ENCODE measurements around the gene CTIF.

Gene CTIF

DNA sequence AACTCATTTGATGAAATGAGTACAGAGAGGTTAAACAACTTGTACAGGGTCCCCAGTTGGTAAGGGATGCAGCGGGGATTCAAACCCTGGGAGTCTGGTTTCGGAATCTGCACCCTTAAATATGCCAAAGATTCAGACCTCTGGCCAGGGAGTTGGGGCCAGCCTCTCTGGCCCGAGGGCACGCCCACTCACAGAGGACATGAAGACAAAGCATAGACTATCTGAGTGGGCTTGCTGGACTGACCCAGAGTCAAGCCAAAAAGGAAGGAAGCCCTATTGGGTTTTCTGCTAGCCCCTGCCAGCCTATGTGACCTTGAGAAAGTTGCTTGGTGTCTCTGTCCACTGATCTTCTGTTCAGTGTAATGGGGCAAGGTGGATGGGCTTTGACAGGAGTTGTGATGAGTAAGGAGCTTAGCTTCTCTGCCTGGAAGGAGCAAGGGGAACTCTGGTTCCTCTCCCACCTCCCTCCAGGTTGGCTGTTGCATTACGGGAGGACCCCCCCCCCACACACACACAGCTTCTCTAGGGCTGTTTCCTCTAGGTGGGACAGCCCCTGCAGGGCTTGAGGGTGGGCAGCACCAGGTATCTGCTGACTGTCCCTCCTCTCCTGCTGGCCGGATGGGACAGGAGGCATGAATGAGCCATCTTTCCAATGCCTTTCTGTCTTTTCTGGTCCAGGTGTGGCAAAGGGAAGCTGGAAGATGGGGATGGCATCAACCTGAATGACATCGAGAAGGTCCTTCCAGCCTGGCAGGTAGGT is 131.3 kb downstream of the CTIF start:
- DNase-seq, result no peak

DNA sequence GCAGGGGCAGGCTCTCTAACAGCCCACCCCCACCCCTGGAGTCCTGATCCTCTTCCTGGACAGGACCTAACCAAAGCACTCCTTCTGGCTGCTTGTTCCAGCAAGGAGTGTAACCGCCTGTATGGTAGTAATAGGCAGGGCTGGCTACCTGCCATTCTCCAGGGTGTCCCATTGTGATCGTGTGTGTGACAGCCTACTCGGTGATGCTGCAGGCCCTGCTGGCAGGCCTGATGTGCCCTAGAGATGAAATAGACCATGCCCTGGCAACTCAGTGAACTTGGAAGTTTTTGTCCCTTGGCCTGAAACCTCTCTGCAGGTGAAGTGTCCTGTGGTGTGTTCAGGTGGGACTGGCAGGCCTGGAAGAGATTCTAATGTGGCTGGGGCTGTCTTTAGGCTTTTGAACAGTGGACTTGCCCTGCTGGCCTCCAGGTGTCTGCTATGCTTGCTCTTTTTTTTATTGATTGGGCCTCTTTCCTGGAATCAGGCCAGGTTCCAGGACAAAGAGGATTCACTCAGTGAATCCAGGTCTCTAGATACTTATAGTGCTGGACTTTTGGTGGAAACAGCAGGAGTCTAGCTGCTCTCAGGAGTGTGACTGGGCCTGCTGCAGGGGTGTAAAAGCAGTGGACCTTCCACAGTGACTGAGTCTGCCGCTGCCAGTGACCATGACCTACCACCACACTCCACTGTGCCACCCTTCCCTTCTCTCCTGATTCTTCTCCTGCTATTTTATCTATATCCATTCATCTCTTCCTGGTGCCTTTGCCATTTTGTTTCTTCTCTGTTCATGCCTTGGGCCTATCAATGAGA is 132.1 kb downstream of the CTIF start:
- DNase-seq, result no peak

DNA sequence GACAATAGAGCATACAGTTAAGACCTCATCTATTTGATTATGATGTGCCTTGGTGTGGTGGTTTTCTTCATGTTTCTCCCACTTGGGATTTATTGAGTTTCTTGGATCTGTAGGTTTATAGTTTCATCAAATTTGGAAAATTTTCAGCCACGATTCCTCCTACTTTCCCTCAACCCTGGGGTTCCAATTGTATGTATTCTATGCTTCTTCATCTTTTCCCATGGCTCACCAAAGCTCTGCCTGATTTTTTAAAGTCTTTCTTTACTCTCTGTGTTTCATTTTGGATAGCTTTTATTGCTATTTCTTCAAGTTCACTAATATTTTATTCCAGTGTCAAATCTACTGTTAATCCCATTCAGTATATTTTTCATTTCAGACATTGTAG is 132.7 kb downstream of the CTIF start:
- DNase-seq, result no peak

DNA sequence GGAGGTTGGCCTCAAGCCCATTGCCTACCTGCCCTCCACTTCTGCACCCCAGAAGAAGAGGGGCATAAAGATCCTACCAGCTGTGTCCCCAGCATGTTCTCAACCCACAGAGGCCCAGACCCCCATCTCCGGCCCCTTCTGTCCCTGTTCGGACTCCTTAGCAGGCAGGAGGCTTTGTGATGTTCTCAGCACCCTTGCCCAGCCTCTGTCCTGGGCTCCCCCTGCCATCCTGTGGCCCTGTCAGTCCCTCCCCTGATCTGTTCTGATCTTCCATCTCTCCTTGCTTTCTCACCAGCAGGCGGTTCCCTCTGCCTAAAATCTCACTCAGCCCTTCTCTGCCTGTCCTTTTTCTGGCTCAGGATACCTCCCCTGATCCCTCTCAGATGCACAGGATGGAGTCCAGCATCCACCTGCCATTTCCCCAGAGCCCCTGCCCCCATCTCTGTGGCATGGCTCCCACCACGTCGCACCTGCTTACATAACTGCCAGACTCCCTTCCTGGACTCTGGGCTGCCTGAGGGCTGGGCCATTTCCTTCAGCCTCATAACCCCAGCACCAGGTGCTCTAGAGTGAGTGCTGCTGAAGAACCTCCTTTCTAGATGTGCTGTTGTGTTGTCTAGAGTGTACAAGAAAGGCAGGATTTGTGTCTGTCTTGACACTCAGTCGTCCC is 134.0 kb downstream of the CTIF start:
- DNase-seq, result no peak

DNA sequence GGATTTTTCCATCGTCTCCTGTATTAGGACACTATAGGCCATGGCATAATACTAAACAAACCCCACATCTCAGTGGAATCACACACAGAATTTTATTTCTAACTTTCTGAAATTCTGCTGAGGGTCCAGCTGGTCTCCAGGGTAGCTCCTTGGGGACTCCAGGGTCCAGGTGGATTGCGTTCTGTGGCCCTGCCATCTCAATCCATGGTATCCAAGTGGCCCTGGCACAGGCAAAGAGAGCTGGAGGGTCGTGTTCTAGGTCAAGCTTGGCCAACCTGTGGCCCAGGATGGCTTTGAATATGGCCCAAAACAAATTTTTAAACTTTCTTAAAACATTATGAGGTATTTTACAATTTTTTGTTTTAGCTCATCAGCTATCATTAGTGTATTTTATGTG is 134.6 kb downstream of the CTIF start:
- no peak for DNase-seq

DNA sequence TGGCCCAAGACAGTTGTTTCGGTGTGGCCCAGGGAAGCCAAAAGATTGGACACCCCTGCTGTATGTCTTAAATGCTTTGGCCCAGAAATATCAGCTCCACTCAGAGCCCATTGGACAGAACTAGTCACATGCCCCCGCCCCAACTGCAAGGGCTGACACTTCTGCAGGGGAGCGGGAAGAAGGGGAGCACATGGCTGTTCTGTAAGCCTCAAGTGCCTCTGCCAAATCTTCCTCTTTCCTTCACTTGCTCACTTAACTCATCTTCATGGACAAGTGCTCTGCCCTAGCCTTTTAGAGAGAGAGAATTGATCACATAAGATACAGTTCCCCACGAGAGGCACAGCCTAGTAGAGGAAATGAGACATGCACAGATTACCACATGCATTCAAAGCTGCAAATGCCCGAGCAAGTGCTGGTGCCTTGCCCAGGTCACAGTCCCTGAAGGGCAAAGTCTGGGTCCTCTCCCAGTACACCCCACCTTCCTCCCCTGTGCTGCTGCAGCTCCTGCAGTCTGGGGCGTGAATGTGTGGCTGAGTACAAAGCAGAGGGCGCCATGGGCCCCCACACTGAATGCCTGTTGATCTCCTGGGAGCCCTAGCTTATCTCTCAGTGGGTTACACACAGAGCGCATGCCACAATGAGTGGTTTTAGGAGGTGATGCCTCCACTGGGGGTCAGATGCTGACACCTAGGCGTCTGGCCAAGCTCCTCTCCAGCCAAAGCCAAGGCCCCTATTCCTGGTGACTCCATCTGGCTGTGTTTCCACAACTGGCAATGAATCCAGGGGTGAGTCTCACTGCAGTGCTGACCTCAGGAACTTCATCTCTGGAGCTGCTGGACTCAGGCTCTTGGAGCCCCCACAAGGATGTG is 135.3 kb downstream of the CTIF start:
- no peak for DNase-seq

DNA sequence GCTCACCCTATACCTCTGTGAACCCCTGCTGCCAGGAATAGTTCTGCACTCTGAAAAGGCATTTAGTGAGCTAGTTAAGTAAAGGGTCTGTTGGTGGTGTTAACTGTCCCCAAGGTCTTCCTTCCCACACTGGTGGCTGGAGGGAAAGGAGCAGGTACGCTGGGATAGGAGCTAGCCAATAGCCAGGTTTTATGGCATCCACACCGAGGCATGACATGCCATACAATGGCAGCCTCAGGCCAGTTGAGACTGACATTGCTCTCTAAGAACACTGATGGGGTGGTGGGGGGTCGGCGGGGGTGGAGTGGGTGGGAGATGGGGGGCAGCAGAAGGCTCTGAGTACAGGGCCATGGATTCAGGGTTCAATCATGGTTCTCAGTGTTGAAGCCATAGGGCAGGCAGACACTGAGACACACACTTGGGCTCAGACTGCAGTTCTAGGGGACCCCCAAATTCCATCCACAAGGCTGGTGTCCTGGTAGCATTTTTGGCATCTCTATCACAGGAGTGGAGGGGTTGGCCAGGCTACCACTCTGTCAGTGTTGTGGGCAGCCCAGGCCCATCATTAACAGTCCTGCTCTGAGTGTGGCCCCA is 136.0 kb downstream of the CTIF start:
- no peak for DNase-seq

DNA sequence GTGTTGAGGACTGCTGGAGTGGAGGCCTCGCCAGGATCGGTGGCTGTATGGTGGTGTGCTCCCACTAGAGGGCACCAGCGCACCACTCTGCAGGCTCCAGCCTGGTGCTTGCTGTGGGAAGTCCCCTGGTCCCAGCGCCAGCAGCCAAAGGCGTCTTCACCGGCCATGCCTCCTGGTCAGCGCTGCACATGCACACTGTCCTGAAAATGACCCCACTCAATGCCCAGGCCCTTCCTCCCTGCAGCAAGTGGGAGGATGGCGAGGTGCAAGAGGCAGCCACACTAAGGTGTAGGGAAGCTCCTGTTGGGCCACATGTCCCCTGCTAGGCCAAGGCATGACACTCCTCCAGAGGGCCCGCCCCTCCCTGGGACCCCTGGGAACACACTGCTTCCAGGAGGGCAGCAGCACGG is 136.5 kb downstream of the CTIF start:
- DNase-seq, result peak; percentile 83

DNA sequence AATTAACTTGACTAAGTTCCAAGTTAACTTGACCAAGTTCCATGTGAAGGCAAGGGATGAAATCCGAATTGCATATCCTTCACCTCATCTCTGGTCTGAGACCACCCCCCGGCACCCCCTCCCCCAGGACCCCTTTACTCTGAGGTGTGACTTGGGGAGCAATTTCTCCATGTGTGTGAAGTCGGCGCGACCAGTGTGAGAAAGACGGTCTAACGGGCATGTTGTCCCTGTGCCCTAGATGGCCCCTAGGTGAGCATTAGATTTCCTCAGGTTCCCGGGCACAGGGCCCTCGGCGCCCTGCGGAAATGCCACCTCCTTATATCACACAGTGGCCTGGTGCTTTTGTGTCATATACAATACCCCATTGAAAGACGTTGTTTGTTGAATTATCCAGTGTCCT is 137.1 kb downstream of the CTIF start:
- no peak for DNase-seq

DNA sequence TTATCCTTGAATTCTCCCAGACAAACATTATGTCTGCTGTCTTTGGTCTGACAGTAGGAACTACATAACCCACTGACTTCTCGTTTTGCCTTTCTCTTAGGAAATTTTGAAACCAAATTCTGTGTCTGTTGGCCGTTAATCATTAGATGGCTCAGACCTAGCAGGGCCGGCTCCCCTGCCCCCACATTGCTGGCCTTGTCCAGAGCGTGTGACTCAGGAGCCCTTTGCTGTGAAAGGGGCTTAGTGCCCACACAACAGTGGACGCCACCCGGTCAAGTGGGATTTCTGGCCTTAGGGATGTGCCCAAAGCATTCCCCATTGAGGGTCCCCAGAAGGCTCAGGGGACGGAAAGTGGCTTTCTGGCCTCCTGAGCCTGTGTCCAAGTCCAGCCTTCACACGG is 137.5 kb downstream of the CTIF start:
- no peak for DNase-seq

DNA sequence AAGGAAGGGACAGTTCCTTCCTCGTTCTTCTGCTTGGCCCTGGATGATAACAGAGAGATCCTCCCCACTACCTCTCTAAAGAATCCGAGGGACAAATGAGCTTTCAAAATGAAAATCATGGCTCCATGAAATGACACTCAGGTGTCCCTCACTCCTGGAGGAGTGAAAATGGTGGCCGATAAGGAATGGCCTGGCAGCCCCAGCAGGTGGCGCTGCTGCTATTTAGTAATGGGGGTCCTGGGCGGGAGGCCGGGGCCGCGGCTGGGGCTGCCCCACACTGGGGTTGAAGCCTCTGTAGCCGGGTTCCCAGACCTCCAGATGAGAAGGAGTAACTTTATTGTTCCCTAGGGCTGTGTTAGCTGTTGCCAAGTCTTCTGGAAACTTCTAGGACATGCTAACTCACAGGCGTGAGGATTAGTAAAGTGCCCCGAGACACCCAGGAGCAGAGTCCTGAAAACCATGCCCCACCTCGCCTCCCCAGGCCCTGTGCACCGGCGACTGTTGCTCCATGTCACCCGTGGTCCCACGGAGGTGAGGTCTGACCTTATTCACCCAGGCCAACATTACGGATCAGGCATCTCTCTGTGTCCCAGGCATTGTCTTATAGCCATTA is 138.0 kb downstream of the CTIF start:
- peak; percentile 52 to 63 for DNase-seq

DNA sequence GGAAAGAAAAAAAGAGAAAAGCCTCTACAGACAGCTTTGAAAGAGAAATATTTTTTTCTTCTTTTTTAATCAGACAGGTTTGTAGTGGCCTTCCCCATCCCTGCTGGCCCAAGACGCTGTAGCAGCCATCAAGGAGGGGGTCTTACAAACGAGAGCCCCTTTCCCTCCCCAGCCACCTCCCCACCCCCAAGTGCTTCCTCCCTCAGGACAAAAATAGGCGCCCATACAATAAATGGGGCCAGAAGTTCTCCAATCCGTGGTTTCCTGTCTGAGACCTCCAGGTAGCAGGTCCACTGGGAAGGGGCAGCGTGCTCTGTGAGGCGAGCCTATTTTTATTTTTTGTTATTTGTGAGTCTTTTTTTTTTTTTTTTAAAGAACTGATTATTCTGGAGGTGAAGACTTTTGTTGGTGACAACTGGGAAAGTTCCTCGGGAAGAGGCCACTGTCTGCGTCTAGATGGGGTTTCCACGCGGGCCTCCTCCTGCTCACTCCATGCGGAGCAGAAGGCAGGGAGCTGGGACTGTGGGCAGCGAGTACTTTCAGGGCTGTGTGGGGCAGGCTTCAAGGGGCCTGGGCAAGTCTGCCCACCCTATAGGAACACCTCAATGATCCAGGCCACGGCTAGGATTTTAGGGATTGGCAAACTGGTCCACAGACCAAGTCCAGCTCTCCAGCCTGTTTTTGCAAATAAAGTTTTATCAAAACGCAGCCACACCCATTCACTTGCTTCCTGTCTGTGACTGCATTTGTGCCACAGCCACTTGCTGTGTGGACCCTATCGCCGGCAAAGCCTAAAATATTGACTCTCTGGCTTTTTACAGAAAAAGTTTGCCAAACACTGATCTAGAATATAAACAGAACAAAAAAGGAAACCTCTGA is 139.6 kb downstream of the CTIF start:
- DNase-seq, result no peak

DNA sequence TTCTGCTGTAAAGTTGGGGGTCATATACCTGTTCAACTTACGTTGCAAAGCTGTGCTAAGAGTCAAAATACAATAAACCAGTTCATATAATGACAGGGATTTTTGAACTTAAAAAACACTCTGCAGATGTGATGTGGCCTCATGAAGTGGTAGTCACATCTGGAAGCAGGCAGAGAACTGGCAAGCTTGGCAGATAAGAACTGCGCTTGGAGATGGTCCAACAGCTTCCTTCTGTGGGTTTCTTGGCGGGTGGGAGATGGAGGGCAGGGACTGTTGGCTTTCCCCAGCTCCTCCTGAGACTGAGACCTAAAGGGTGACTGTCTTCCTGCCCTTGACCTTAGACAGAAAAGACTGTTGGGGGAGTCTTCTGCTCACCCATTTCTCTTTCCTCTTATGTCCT is 140.4 kb downstream of the CTIF start:
- DNase-seq, result no peak

DNA sequence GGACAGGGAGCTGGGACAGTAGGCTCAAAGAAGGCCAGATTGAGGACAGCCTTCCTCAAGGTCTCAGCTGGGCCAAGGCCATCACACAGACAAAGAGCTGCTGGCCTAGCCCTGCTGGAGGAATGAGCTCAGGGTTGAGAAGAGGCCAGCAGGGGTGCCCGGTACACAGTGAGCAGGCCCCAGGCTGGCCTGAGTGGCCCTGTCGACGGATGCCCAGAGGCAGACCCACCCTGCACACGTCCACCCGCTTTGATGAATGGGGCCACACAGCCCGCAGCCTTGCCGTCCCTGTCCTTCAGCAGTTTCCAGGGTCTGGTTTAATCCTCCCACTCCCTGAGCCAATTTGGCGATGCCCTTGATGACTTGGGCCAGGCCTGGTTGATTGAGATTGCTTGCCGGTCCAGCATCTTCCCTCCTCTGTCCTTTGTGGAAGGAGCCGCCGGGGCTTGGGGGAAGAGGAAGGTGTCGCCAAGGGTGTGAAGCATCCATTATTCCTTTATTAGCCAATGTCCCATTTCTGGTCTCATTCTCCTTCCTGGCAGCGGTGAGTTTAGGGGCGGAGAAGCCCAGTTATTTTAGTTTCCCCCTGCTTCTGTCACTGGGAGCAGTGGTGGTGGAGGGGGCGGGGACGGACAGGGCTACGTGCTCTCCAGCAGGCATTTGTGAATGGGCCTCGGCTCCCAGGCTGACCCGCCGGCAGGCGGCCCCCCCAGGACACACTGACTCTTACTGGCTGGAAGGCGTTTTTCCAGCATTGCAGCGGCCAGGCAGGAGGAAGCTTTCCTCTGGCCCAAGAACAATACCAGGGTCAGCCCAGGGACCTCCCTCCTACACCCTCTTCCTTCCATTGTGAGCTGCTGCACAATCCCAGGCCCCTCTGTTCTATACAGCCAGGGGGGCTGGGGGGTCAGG is 141.8 kb downstream of the CTIF start:
- DNase-seq, result no peak

DNA sequence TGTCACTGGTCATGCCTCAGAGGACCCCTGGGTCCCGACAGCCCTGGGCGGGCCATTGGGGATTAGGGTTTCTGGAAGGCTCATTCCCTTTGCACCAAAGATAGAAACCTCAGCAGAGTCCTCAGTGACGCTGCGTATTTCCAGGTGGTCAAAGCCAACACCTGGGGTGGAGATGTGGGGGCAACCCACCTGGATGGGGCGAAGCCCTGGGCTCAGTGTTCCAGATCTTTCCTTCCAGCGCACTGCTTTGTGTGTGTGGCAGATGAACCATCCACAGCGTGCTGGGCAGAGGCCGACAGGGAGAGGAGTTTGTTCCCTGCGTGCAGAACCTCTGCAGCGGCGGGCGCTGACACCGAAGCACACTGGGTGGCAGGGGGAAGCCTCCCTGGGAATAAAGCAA is 143.9 kb downstream of the CTIF start:
- no peak for DNase-seq

DNA sequence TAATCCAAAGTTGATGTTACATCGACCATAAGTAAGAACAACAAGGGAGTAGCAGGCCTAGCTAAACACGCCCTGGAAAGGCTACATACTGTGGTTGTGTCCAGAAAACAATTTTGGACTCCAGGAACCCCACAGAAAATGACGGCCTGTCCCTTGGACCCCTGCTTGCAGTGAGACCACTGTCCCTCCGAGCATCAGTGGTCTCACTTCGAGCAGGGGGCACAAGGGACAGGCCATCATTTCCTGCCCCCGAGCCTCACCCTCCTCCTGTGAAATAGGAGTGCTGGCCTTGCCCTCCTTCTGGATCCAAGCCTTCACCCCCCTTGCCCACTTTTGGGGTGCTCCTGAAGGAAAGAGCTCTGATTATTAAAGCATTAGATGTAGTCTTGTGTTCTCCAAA is 144.4 kb downstream of the CTIF start:
- no peak for DNase-seq

DNA sequence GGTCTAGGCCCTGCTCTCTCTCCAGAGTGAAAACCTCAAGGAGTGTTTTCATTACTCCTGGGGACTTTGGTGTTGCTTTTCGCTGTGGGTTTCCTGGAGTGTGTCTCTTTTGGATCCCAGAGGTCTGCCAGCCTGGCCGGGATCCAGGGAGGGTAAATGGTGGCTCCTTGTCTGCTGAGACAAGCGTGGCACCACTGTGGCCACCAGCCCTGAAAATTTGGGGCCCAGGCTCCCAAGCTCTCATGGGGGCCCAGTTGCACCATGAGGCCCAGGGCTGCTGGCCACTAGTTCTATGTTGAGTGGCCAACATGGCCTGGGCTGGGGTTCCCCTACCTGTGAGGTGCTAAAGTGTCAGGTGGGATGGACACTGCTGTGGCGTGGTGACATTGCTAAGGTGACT is 144.8 kb downstream of the CTIF start:
- DNase-seq, result no peak

DNA sequence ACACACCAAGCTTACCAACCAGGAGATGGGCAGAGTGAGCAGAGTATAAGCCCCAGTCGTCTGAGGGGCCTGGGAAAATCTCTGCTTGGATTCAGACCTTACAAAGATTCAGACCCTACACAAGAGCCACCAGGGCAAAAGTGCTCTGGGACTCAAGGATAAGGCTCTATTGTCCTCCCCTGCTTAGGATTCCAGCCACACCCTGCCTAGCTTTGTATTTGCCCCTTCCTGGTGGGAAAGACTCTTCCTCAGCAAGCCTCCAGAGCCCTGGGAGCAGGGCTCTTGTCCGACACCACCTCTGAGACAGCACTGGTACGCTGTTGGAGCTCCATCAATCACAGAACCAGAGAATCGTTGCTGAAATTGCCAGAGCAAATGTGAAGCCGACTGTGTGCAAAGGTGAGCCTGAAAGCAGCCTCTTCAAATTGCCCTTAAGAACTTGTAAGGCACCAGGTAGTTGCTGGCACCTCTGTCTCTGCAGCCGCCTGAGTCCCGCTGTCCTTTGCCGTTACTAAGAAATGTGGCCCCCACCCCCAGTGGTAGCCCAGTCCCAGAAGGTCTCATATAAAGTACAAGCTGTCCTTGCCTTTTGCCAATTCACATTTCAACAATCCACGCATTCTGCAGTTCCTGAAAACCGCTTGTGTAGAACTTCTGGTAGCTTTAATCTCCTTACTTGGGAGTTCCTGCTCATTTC is 148.7 kb downstream of the CTIF start:
- no peak for DNase-seq

DNA sequence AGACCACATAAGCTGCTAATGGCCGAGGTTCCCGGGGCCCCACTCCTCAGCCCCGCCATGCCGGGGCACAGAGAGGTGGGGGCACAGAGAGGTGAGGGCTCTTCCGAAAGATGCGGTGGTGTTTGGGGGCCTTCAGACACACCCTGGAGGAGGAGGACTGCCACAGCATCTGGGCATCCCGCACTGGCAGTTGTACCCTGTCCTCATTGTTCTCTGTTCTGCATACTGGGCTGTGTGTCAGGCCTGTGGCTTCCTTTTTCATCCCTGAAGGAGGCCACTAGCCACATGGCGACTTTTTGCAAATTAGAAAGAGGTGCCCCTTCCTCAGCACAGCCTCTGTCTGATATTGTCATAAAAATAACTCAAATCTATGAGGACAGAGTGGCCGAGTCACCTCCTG is 150.1 kb downstream of the CTIF start:
- DNase-seq, result no peak

Data from CD4-positive, alpha-beta T cell treated with Interleukin-1 beta for 1 hour (primary cell).